ENCODE data around the gene PYGL. TPM values are rescaled to one million over a fixed set of nuclear protein-coding genes. Genes with fewer than 3 reads are reported as not detected.
"Not testable (repeated sequence)": the region's sequence is repeated elsewhere in the genome, so short reads cannot be mapped to it uniquely, and the experiment has no call there.

Gene PYGL
- total RNA-seq, 1 donor from 2014 or later = 32.9 TPM

GRCh38 chr14:50941638-50942037 is 2.6 kb downstream of the PYGL start:
- not testable (repeated sequence) for H3K9ac ChIP-seq (ENCODE audit: low read depth in 1 of 3, low read length in 3 of 3); H3K4me3 ChIP-seq (ENCODE audit: low read length in 3 of 3); H3K27me3 ChIP-seq (ENCODE audit: control insufficient read depth in 3 of 3, insufficient read depth in 3 of 3, low read length in 3 of 3); H3K27ac ChIP-seq (ENCODE audit: low read depth, low read length); H3K36me3 ChIP-seq (ENCODE audit: control insufficient read depth in 3 of 3, insufficient read depth in 3 of 3, low read length in 3 of 3); H3K9me3 ChIP-seq (ENCODE audit: control insufficient read depth in 3 of 3, low read length in 3 of 3)
- peaks cover 8 to 15% (median 8%) of the 10 kb centered on the region in 3 donors for H3K4me1 ChIP-seq (ENCODE audit: control insufficient read depth in 3 of 3, insufficient read depth in 3 of 3, low read length in 3 of 3)

DNA sequence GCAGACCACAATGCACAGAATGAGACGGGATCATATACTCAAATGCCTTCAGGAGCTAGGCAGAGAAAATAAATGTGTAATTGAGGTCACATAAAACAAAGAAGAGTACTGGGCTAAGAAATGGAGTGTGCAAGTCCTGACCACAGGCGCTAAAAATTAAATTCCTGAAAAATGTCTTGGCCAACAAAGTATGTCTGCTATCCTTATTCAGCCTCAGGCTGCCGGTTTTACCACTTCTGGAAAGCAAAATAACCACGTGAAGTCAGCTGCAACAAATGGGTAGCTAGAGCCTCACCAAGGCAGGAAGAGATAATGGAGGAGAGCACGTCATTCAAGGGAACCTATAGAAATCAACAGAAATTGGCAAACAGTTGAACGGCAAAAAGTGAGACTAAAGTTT is 3.1 kb downstream of the PYGL start:
- no peaks in the 10 kb centered on the region for H3K27me3 ChIP-seq (ENCODE audit: control insufficient read depth in 3 of 3, insufficient read depth in 3 of 3, low read length in 3 of 3)
- H3K27ac ChIP-seq (ENCODE audit: low read depth, low read length) = no peak overlapping the region
- peaks cover 8 to 15% (median 8%) of the 10 kb centered on the region in 3 donors for H3K4me1 ChIP-seq (ENCODE audit: control insufficient read depth in 3 of 3, insufficient read depth in 3 of 3, low read length in 3 of 3)
- H3K9ac ChIP-seq (ENCODE audit: low read depth in 1 of 3, low read length in 3 of 3) = no peak overlapping the region
- H3K36me3 ChIP-seq (ENCODE audit: control insufficient read depth in 3 of 3, insufficient read depth in 3 of 3, low read length in 3 of 3) = no peaks in the 10 kb centered on the region
- no peak overlapping the region for H3K4me3 ChIP-seq (ENCODE audit: low read length in 3 of 3)
- no peaks in the 10 kb centered on the region for H3K9me3 ChIP-seq (ENCODE audit: control insufficient read depth in 3 of 3, low read length in 3 of 3)

- H3K36me3 ChIP-seq (ENCODE audit: control insufficient read depth in 3 of 3, insufficient read depth in 3 of 3, low read length in 3 of 3) = peaks cover 0 to 7% (median 2%) of the 10 kb centered on the region in 3 donors
- no peak overlapping the region for H3K27ac ChIP-seq (ENCODE audit: low read depth, low read length)
- no peak overlapping the region for H3K4me3 ChIP-seq (ENCODE audit: low read length in 3 of 3)
- H3K9me3 ChIP-seq (ENCODE audit: control insufficient read depth in 3 of 3, low read length in 3 of 3) = no peaks in the 10 kb centered on the region
- H3K9ac ChIP-seq (ENCODE audit: low read depth in 1 of 3, low read length in 3 of 3) = no peak overlapping the region
- H3K27me3 ChIP-seq (ENCODE audit: control insufficient read depth in 3 of 3, insufficient read depth in 3 of 3, low read length in 3 of 3) = no peaks in the 10 kb centered on the region
- no peaks in the 10 kb centered on the region for H3K4me1 ChIP-seq (ENCODE audit: control insufficient read depth in 3 of 3, insufficient read depth in 3 of 3, low read length in 3 of 3)
These were observed 6.5 kb downstream of the PYGL start for GRCh38 chr14:50937800-50938199.

GRCh38 chr14:50937325-50937724 is 7.0 kb downstream of the PYGL start:
- Histone ChIP-seq H3K36me3 (ENCODE audit: control insufficient read depth in 3 of 3, insufficient read depth in 3 of 3, low read length in 3 of 3) (peaks cover 0 to 10% (median 2%) of the 10 kb centered on the region in 3 donors), H3K27ac (ENCODE audit: low read depth, low read length) (no peak overlapping the region), H3K9ac (ENCODE audit: low read depth in 1 of 3, low read length in 3 of 3) (no peak overlapping the region), H3K9me3 (ENCODE audit: control insufficient read depth in 3 of 3, low read length in 3 of 3) (no peaks in the 10 kb centered on the region), H3K4me1 (ENCODE audit: control insufficient read depth in 3 of 3, insufficient read depth in 3 of 3, low read length in 3 of 3) (no peaks in the 10 kb centered on the region), H3K27me3 (ENCODE audit: control insufficient read depth in 3 of 3, insufficient read depth in 3 of 3, low read length in 3 of 3) (no peaks in the 10 kb centered on the region), H3K4me3 (ENCODE audit: low read length in 3 of 3) (no peak overlapping the region)

DNA sequence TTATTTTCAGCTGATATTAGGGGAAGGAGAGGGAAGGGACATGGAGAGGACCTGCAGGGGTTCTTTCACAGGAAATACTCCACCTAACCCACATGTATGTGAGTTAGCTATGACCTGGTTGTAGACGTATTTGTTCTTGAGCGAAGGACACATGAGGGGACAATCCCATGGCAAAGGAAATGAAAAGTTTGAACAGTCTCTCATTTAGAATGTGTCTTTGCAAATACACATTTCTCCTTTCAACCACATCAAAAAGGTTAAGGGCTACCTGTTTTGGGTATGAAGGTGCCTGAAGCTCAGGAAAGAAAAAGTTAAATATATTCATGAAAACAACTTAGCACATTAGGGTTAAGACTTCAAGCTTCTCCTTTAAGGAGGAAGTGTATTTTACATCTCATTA is 7.4 kb downstream of the PYGL start:
- Histone ChIP-seq H3K27ac (ENCODE audit: low read depth, low read length) (no peak overlapping the region), H3K4me1 (ENCODE audit: control insufficient read depth in 3 of 3, insufficient read depth in 3 of 3, low read length in 3 of 3) (no peaks in the 10 kb centered on the region), H3K4me3 (ENCODE audit: low read length in 3 of 3) (no peak overlapping the region), H3K27me3 (ENCODE audit: control insufficient read depth in 3 of 3, insufficient read depth in 3 of 3, low read length in 3 of 3) (no peaks in the 10 kb centered on the region), H3K36me3 (ENCODE audit: control insufficient read depth in 3 of 3, insufficient read depth in 3 of 3, low read length in 3 of 3) (peaks cover 0 to 10% (median 5%) of the 10 kb centered on the region in 3 donors), H3K9me3 (ENCODE audit: control insufficient read depth in 3 of 3, low read length in 3 of 3) (no peaks in the 10 kb centered on the region), H3K9ac (ENCODE audit: low read depth in 1 of 3, low read length in 3 of 3) (no peak overlapping the region)

- Histone ChIP-seq H3K4me3 (ENCODE audit: low read length in 3 of 3) (no peak overlapping the region), H3K36me3 (ENCODE audit: control insufficient read depth in 3 of 3, insufficient read depth in 3 of 3, low read length in 3 of 3) (peaks cover 0 to 15% (median 9%) of the 10 kb centered on the region in 3 donors), H3K9ac (ENCODE audit: low read depth in 1 of 3, low read length in 3 of 3) (no peak overlapping the region), H3K27ac (ENCODE audit: low read depth, low read length) (no peak overlapping the region), H3K4me1 (ENCODE audit: control insufficient read depth in 3 of 3, insufficient read depth in 3 of 3, low read length in 3 of 3) (no peaks in the 10 kb centered on the region), H3K27me3 (ENCODE audit: control insufficient read depth in 3 of 3, insufficient read depth in 3 of 3, low read length in 3 of 3) (no peaks in the 10 kb centered on the region), H3K9me3 (ENCODE audit: control insufficient read depth in 3 of 3, low read length in 3 of 3) (no peaks in the 10 kb centered on the region)
These were observed 8.3 kb downstream of the PYGL start for GRCh38 chr14:50936016-50936340.

- no peaks in the 10 kb centered on the region for H3K9me3 ChIP-seq (ENCODE audit: control insufficient read depth in 3 of 3, low read length in 3 of 3)
- no peaks in the 10 kb centered on the region for H3K4me1 ChIP-seq (ENCODE audit: control insufficient read depth in 3 of 3, insufficient read depth in 3 of 3, low read length in 3 of 3)
- no peak overlapping the region for H3K9ac ChIP-seq (ENCODE audit: low read depth in 1 of 3, low read length in 3 of 3)
- peaks cover 0 to 16% (median 11%) of the 10 kb centered on the region in 3 donors for H3K36me3 ChIP-seq (ENCODE audit: control insufficient read depth in 3 of 3, insufficient read depth in 3 of 3, low read length in 3 of 3)
- H3K27me3 ChIP-seq (ENCODE audit: control insufficient read depth in 3 of 3, insufficient read depth in 3 of 3, low read length in 3 of 3) = no peaks in the 10 kb centered on the region
- no peak overlapping the region for H3K27ac ChIP-seq (ENCODE audit: low read depth, low read length)
- H3K4me3 ChIP-seq (ENCODE audit: low read length in 3 of 3) = no peak overlapping the region
These were observed 8.9 kb downstream of the PYGL start for GRCh38 chr14:50935126-50936015.

DNA sequence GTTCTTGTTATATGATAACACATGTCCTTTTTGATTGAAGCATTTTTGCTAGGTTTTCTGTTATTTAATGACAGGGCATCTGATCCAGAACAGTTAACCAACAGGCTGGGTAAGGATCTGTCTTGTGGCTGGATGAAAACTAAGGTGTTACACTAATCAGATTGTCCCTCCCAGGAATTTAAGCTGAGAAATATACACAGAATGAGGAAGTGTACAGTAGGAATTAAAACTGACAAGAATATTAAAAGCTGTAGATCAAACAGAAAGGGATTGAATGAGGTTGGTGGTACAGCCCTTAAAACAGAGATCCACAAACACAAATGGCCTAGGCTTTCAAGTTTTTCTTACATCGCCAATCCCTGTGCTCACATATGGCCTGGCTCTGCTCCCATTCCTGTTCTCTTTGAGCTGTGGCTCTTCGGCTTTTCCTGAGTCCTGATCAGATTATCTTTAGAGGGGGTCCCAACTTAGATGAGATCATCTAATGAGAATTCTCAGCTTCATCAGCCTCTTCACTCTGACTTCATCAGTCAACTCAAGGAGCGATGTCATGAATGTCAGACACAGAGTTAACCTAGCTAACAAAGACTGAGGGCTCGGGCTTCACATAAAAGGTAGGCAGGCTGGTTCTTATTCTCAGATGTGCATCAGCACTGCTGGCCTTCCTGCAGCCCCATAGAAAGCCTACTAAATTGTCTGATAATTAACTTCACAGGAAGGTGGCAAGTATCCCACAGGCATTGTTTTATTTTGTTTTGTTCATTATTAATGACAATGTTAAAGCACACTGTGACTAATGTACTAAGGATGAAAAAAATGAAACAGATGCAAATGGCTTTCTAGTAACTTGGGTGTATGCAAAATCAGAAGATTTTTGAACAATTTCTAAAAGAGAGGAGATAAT is 11.4 kb downstream of the PYGL start:
- peaks cover 0 to 16% (median 15%) of the 10 kb centered on the region in 3 donors for H3K36me3 ChIP-seq (ENCODE audit: control insufficient read depth in 3 of 3, insufficient read depth in 3 of 3, low read length in 3 of 3)
- no peaks in the 10 kb centered on the region for H3K4me1 ChIP-seq (ENCODE audit: control insufficient read depth in 3 of 3, insufficient read depth in 3 of 3, low read length in 3 of 3)
- H3K27ac ChIP-seq (ENCODE audit: low read depth, low read length) = no peak overlapping the region
- H3K9ac ChIP-seq (ENCODE audit: low read depth in 1 of 3, low read length in 3 of 3) = no peak overlapping the region
- H3K27me3 ChIP-seq (ENCODE audit: control insufficient read depth in 3 of 3, insufficient read depth in 3 of 3, low read length in 3 of 3) = no peaks in the 10 kb centered on the region
- no peaks in the 10 kb centered on the region for H3K9me3 ChIP-seq (ENCODE audit: control insufficient read depth in 3 of 3, low read length in 3 of 3)
- no peak overlapping the region for H3K4me3 ChIP-seq (ENCODE audit: low read length in 3 of 3)

GRCh38 chr14:50932156-50932555 is 12.1 kb downstream of the PYGL start:
- no peaks in the 10 kb centered on the region for H3K4me1 ChIP-seq (ENCODE audit: control insufficient read depth in 3 of 3, insufficient read depth in 3 of 3, low read length in 3 of 3)
- no peak overlapping the region for H3K9ac ChIP-seq (ENCODE audit: low read depth in 1 of 3, low read length in 3 of 3)
- H3K9me3 ChIP-seq (ENCODE audit: control insufficient read depth in 3 of 3, low read length in 3 of 3) = no peaks in the 10 kb centered on the region
- H3K27me3 ChIP-seq (ENCODE audit: control insufficient read depth in 3 of 3, insufficient read depth in 3 of 3, low read length in 3 of 3) = no peaks in the 10 kb centered on the region
- H3K36me3 ChIP-seq (ENCODE audit: control insufficient read depth in 3 of 3, insufficient read depth in 3 of 3, low read length in 3 of 3) = peaks cover 0 to 16% (median 16%) of the 10 kb centered on the region in 3 donors
- H3K27ac ChIP-seq (ENCODE audit: low read depth, low read length) = no peak overlapping the region
- H3K4me3 ChIP-seq (ENCODE audit: low read length in 3 of 3) = no peak overlapping the region

DNA sequence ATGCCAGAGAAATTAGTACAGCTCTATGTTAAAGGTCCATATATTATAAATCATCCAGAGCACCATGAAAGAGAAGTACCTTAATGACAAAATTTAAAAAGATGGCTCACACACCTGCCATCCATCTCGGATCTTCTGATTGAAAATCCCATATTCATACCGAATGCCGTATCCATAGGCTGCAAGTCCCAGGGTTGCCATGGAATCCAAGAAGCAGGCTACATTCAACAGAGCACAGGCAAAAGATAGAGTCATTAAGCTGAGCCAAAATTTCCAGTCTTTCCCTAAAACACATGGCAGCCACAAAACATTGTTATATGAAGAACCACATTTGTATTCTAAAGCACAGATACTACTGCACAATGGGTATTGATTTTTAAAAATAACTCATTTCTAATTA is 12.7 kb downstream of the PYGL start:
- Histone ChIP-seq H3K9me3 (ENCODE audit: control insufficient read depth in 3 of 3, low read length in 3 of 3) (no peaks in the 10 kb centered on the region), H3K27me3 (ENCODE audit: control insufficient read depth in 3 of 3, insufficient read depth in 3 of 3, low read length in 3 of 3) (no peaks in the 10 kb centered on the region), H3K9ac (ENCODE audit: low read depth in 1 of 3, low read length in 3 of 3) (no peak overlapping the region), H3K27ac (ENCODE audit: low read depth, low read length) (no peak overlapping the region), H3K36me3 (ENCODE audit: control insufficient read depth in 3 of 3, insufficient read depth in 3 of 3, low read length in 3 of 3) (peaks cover 0 to 16% (median 16%) of the 10 kb centered on the region in 3 donors), H3K4me1 (ENCODE audit: control insufficient read depth in 3 of 3, insufficient read depth in 3 of 3, low read length in 3 of 3) (no peaks in the 10 kb centered on the region), H3K4me3 (ENCODE audit: low read length in 3 of 3) (no peak overlapping the region)

Data from skeletal muscle tissue (tissue), 4 donors.